Measurements from ENCODE around the gene HIF1AN. TPM values are rescaled to one million over a fixed set of nuclear protein-coding genes. Genes with fewer than 3 reads are reported as not detected.
A peak's percentile ranks its signal among the peaks of the same experiment; 100 is the strongest.

Gene HIF1AN
- total RNA-seq, 1 experiment from 2014 or later, result 71.2 TPM

- POLR2A ChIA-PET, result interaction anchor here (0.8 to 1.1 kb wide), 2 partner anchors 17 kb away, joined by 3 to 11 read pairs; partner anchors contain the start of gene HIF1AN
- peak; percentile 58 to 70 for TF ChIP-seq CTCF (IDR thresholded peaks at IDR 0.05; ENCODE audit: insufficient read depth in 1 of 2, low read depth in 1 of 2, low read length in 1 of 2, severe bottlenecking in 1 of 2, unreplicated experiment in 1 of 2)
- no peaks in the 10 kb centered on the region for H3K4me1 Mint-ChIP-seq (ENCODE audit: low read depth, unreplicated experiment)
- Histone ChIP-seq H3K4me3 (ENCODE audit: low read depth, low read length) (no peak overlapping the region), H3K36me3 (ENCODE audit: control insufficient read depth, insufficient read depth, low read length) (no peaks in the 10 kb centered on the region; the same call in 1 of the 2 replicates), H3K4me1 (no peaks in the 10 kb centered on the region), H3K27me3 (replicated peaks; ENCODE audit: control insufficient read depth, insufficient read depth, low read length) (no peaks in the 10 kb centered on the region), H3K9me3 (no peaks in the 10 kb centered on the region)
- intact Hi-C loops (cut with micrococcal nuclease; ENCODE audit: unreplicated experiment), result loop anchor here (1.0 kb wide), 1 partner anchor 86 kb away; no protein-coding TSS in a partner anchor
- H3K9me3 Mint-ChIP-seq (ENCODE audit: unreplicated experiment), result no peaks in the 10 kb centered on the region
- CTCF ChIA-PET, result interaction anchor here (0.5 to 2.0 kb wide), 38 partner anchors 8 to 370 kb away, joined by 3 to 49 read pairs (median 4); partner anchors contain the start of genes HIF1AN, NDUFB8 and SCD
- H3K4me3 Mint-ChIP-seq (ENCODE audit: unreplicated experiment), result no peak overlapping the region
- H3K36me3 Mint-ChIP-seq (ENCODE audit: insufficient read depth, unreplicated experiment), result peaks cover 2% of the 10 kb centered on the region
- H3K27ac Mint-ChIP-seq (ENCODE audit: unreplicated experiment), result no peak overlapping the region
- DNase-seq, result peak; percentile 52 to 66
- BruUV-seq (replicated peaks), result no TSS peak
- no peaks in the 10 kb centered on the region for H3K27me3 Mint-ChIP-seq (ENCODE audit: insufficient read depth, unreplicated experiment)
These were observed 16.9 kb upstream of the HIF1AN start for GRCh38 chr10:100518761-100519241.

GRCh38 chr10:100519311-100520051 lies 16.3 kb upstream of the HIF1AN start, which contains the start of gene SEC31B:
SEC31B (minus strand) TSS chr10:100519861; CDS start chr10:100516952, 2,909 bp downstream.
- Histone ChIP-seq H3K9me3 (no peaks in the 10 kb centered on the region), H3K36me3 (ENCODE audit: control insufficient read depth, insufficient read depth, low read length) (no peaks in the 10 kb centered on the region; the same call in 1 of the 2 replicates), H3K27me3 (replicated peaks; ENCODE audit: control insufficient read depth, insufficient read depth, low read length) (no peaks in the 10 kb centered on the region), H3K4me1 (no peaks in the 10 kb centered on the region), H3K4me3 (ENCODE audit: low read depth, low read length) (no peak within 1 kb of the TSS)
- Mint-ChIP-seq H3K9me3 (ENCODE audit: unreplicated experiment) (no peaks in the 10 kb centered on the region), H3K27ac (ENCODE audit: unreplicated experiment) (no peak within 1 kb of the TSS), H3K4me3 (ENCODE audit: unreplicated experiment) (no peak within 1 kb of the TSS), H3K4me1 (ENCODE audit: low read depth, unreplicated experiment) (no peaks in the 10 kb centered on the region), H3K36me3 (ENCODE audit: insufficient read depth, unreplicated experiment) (peaks cover 6% of the 10 kb centered on the region), H3K27me3 (ENCODE audit: insufficient read depth, unreplicated experiment) (no peaks in the 10 kb centered on the region)
- intact Hi-C loops (cut with micrococcal nuclease; ENCODE audit: unreplicated experiment), result no loop called here
- no peak for TF ChIP-seq CTCF (IDR thresholded peaks at IDR 0.05; ENCODE audit: insufficient read depth in 1 of 2, low read depth in 1 of 2, low read length in 1 of 2, severe bottlenecking in 1 of 2, unreplicated experiment in 1 of 2)
- ChIA-PET POLR2A (interaction anchor here (0.8 to 1.1 kb wide), 2 partner anchors 16 to 18 kb away, joined by 3 to 11 read pairs; partner anchors contain the start of gene HIF1AN), CTCF (interaction anchor here (0.5 to 2.0 kb wide), 36 partner anchors 7 to 369 kb away, joined by 3 to 49 read pairs (median 5); partner anchors contain the start of genes HIF1AN, NDUFB8 and SCD)
- no TSS peak for BruUV-seq (replicated peaks)
- no peak for DNase-seq

GRCh38 chr10:100520811-100521210 lies 14.9 kb upstream of the HIF1AN start:
- Mint-ChIP-seq H3K36me3 (ENCODE audit: insufficient read depth, unreplicated experiment) (peaks cover 11% of the 10 kb centered on the region), H3K27ac (ENCODE audit: unreplicated experiment) (no peak overlapping the region), H3K4me1 (ENCODE audit: low read depth, unreplicated experiment) (no peaks in the 10 kb centered on the region), H3K9me3 (ENCODE audit: unreplicated experiment) (no peaks in the 10 kb centered on the region), H3K27me3 (ENCODE audit: insufficient read depth, unreplicated experiment) (no peaks in the 10 kb centered on the region), H3K4me3 (ENCODE audit: unreplicated experiment) (no peak overlapping the region)
- DNase-seq, result no peak
- H3K9me3 ChIP-seq, result no peaks in the 10 kb centered on the region
- no peak overlapping the region for H3K4me3 ChIP-seq (ENCODE audit: low read depth, low read length)
- no peak for TF ChIP-seq CTCF (IDR thresholded peaks at IDR 0.05; ENCODE audit: insufficient read depth in 1 of 2, low read depth in 1 of 2, low read length in 1 of 2, severe bottlenecking in 1 of 2, unreplicated experiment in 1 of 2)
- BruUV-seq (replicated peaks), result no TSS peak
- no peaks in the 10 kb centered on the region; the same call in 1 of the 2 replicates for H3K36me3 ChIP-seq (ENCODE audit: control insufficient read depth, insufficient read depth, low read length)
- CTCF ChIA-PET, result interaction anchor here (0.7 to 0.9 kb wide), 2 partner anchors 9 to 15 kb away, joined by 5 to 6 read pairs; partner anchors contain the start of gene HIF1AN
- intact Hi-C loops (cut with micrococcal nuclease; ENCODE audit: unreplicated experiment), result no loop called here
- POLR2A ChIA-PET, result no interaction called here
- no peaks in the 10 kb centered on the region for H3K27me3 ChIP-seq (replicated peaks; ENCODE audit: control insufficient read depth, insufficient read depth, low read length)
- H3K4me1 ChIP-seq, result no peaks in the 10 kb centered on the region
